ENCODE data around the gene CSTPP1. TPM values are rescaled to one million over a fixed set of nuclear protein-coding genes. Genes with fewer than 3 reads are reported as not detected.

CSTPP1 gene
- total RNA-seq, 2 experiments from 2014 or later = 12.8 to 14.4 TPM

DNA sequence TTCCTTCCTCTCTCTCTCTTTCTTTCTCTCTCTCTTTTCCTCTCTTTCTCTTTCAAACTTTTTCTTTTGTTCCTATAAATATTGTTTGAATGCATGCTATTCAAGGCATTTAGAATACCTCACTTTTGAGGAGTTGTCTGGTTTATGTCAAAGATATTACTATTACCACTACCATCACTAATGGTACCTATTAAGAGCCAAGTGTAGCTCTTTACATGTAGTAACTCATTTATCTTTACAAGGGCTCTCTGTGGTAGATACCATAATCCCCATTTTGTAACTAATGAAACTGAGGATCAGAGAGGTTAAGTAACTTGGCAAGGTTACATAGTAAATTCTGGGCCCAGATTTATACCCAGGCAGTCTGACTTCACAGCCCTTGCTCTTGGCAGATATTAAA is 116.0 kb downstream of the CSTPP1 start:
- H3K27me3 Mint-ChIP-seq = no peaks in the 10 kb centered on the region
- no peak overlapping the region for H3K4me3 Mint-ChIP-seq
- ChIA-PET POLR2A (no interaction called here), CTCF (interaction anchor here (1.2 kb wide), 1 partner anchor 110 kb away, joined by 3 read pairs; no protein-coding TSS in a partner anchor)
- H3K9me3 Mint-ChIP-seq = peaks cover 3% of the 10 kb centered on the region
- no peak for ATAC-seq
- H3K4me1 Mint-ChIP-seq (ENCODE audit: low read depth) = no peaks in the 10 kb centered on the region
- H3K36me3 Mint-ChIP-seq (ENCODE audit: low read depth) = peaks cover 6% of the 10 kb centered on the region
- intact Hi-C loops (cut with micrococcal nuclease) = no loop called here
- TF ChIP-seq, protein P1, sequence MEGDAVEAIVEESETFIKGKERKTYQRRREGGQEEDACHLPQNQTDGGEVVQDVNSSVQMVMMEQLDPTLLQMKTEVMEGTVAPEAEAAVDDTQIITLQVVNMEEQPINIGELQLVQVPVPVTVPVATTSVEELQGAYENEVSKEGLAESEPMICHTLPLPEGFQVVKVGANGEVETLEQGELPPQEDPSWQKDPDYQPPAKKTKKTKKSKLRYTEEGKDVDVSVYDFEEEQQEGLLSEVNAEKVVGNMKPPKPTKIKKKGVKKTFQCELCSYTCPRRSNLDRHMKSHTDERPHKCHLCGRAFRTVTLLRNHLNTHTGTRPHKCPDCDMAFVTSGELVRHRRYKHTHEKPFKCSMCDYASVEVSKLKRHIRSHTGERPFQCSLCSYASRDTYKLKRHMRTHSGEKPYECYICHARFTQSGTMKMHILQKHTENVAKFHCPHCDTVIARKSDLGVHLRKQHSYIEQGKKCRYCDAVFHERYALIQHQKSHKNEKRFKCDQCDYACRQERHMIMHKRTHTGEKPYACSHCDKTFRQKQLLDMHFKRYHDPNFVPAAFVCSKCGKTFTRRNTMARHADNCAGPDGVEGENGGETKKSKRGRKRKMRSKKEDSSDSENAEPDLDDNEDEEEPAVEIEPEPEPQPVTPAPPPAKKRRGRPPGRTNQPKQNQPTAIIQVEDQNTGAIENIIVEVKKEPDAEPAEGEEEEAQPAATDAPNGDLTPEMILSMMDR (IDR thresholded peaks at IDR 0.05) = no peak
- DNase-seq = no peak
- H3K27ac Mint-ChIP-seq = no peak overlapping the region

DNA sequence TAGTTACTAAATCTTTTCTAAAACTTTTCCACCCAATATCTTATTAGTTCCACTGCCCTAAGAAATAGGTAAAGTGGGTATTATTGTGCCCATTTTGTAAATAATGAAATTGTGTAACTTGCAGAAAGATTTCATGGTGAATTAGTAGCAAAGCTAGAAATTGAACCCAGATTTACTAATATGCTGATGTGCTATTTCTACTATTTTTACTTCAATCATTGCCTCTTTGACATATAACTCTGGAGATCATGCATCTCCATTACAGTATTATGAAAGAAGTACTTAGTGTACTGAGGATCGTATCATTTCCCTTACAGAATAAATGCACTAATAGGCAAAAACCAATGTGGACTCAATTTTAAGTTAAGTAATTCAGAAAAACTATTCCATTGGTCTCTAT is 119.0 kb downstream of the CSTPP1 start:
- Mint-ChIP-seq H3K4me3 (no peak overlapping the region), H3K36me3 (ENCODE audit: low read depth) (peaks cover 10% of the 10 kb centered on the region), H3K4me1 (ENCODE audit: low read depth) (peaks cover under 1% of the 10 kb centered on the region), H3K9me3 (peaks cover 3% of the 10 kb centered on the region), H3K27ac (no peak overlapping the region), H3K27me3 (no peaks in the 10 kb centered on the region)
- DNase-seq (no peak), ATAC-seq (no peak)
- intact Hi-C loops (cut with micrococcal nuclease) = no loop called here
- TF ChIP-seq, protein P1 (IDR thresholded peaks at IDR 0.05) = no peak
- CTCF ChIA-PET = interaction anchor here (0.6 to 1.1 kb wide), 2 partner anchors 142 to 311 kb away, joined by 3 read pairs; no protein-coding TSS in a partner anchor
- POLR2A ChIA-PET = no interaction called here

DNA sequence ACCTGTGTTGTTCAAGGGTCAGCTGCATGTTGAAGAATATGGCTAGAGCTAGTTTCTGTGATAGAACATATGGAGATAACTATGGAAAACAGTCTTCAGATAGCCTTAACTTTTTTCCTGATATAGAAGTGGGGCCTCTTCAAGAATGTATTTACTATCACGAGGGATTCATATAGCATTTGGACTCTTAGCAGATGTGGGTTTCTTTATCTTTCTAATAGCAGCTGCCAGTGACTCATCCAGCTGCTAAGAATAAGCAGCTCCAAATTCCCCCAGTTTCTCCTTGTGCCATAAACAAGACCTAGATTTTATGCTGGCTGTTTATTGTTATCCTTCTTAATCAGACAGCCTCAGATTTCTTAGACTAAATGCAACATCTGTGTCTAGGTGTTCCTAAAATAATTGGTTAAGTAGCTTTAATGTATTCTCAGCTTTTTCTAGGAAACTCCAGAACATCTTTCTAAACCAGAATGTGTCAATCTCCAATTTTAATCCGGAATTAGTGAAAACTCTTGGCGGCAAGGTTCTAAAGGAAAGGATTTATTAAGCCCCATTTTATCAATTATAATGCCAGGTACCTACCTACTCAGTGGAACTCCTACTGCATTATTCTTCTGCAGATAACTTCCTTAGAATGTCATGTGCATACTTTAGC is 119.8 kb downstream of the CSTPP1 start:
- Mint-ChIP-seq H3K27me3 (no peaks in the 10 kb centered on the region), H3K9me3 (peaks cover 3% of the 10 kb centered on the region), H3K27ac (no peak overlapping the region), H3K4me1 (ENCODE audit: low read depth) (peaks cover 6% of the 10 kb centered on the region), H3K36me3 (ENCODE audit: low read depth) (peaks cover 10% of the 10 kb centered on the region), H3K4me3 (no peak overlapping the region)
- no peak for DNase-seq
- TF ChIP-seq, protein P1 (IDR thresholded peaks at IDR 0.05) = no peak
- intact Hi-C loops (cut with micrococcal nuclease) = no loop called here
- ATAC-seq = no peak
- ChIA-PET CTCF (interaction anchor here (1.1 kb wide), 1 partner anchor 143 kb away, joined by 3 read pairs; no protein-coding TSS in a partner anchor), POLR2A (no interaction called here)

DNA sequence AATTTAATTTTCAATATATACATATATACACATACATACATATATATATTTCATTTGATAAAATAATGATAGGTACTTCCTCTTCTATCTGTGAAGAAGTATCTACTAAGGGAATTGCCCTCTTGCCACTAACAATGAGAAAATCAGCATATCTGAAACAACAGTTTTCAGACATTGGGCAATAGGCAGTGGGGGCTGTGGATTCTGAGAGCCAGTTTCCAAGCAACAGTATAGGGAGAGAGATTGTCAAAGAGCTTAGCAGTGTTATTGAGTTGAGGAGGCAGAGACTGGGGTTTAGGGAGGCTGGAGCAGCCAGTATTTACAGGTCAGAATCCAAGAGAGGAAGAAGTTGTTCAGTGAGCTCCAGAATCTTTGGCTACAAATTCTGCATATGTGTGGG is 120.8 kb downstream of the CSTPP1 start:
- Mint-ChIP-seq H3K27me3 (no peaks in the 10 kb centered on the region), H3K9me3 (peaks cover 3% of the 10 kb centered on the region), H3K4me1 (ENCODE audit: low read depth) (peaks cover 6% of the 10 kb centered on the region), H3K4me3 (no peak overlapping the region), H3K27ac (no peak overlapping the region), H3K36me3 (ENCODE audit: low read depth) (peaks cover 8% of the 10 kb centered on the region)
- intact Hi-C loops (cut with micrococcal nuclease) = no loop called here
- ATAC-seq = no peak
- no peak for DNase-seq
- POLR2A ChIA-PET = no interaction called here
- CTCF ChIA-PET = interaction anchor here (1.1 kb wide), 1 partner anchor 14 kb away, joined by 3 read pairs; no protein-coding TSS in a partner anchor
- TF ChIP-seq, protein P1 (IDR thresholded peaks at IDR 0.05) = no peak

DNA sequence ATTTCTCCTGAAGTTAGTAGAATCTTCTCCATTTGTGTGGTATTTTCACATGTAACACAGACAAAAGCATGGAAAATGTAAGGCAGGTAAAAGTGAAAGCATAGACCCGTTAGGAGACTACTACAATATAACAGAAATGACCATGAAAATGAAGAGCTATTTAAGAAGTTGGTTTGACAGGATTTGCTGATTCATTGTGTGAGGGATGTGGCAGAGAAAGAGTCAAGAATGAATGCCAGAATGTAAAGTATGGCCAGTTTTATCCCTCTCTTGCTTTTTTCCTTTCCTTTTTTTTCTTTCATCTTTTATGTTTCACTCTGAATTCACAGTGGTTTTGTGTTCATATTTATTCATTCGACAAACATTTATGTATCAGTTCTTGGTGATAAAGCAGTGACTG is 124.2 kb downstream of the CSTPP1 start:
- intact Hi-C loops (cut with micrococcal nuclease) = no loop called here
- H3K4me1 Mint-ChIP-seq (ENCODE audit: low read depth) = peaks cover 6% of the 10 kb centered on the region
- ChIA-PET POLR2A (interaction anchor here (0.6 kb wide), 1 partner anchor 27 kb away, joined by 4 read pairs; no protein-coding TSS in a partner anchor), CTCF (no interaction called here)
- ATAC-seq = peak; percentile 39
- TF ChIP-seq, protein P1 (IDR thresholded peaks at IDR 0.05) = no peak
- peaks cover 3% of the 10 kb centered on the region for H3K9me3 Mint-ChIP-seq
- no peak overlapping the region for H3K27ac Mint-ChIP-seq
- no peaks in the 10 kb centered on the region for H3K27me3 Mint-ChIP-seq
- H3K4me3 Mint-ChIP-seq = no peak overlapping the region
- peaks cover 10% of the 10 kb centered on the region for H3K36me3 Mint-ChIP-seq (ENCODE audit: low read depth)
- no peak for DNase-seq
